Mononuclear cell (primary cell): Measurements from ENCODE around the gene PPP1R37. TPM values are rescaled to one million over a fixed set of nuclear protein-coding genes. Genes with fewer than 3 reads are reported as not detected.

Experiments
- H3K27me3 ChIP-seq: 2 replicates; pipeline ENCODE4 v1.6.0; 2011; ENCODE audit warnings: low read length, control low read depth; ENCODE audit not compliant: insufficient read depth
- H3K4me1 ChIP-seq: 2 replicates; pipeline ENCODE4 v1.5.1; 2011; ENCODE audit warnings: mild to moderate bottlenecking, low read length, control low read depth; ENCODE audit not compliant: insufficient read depth
- H3K4me3 ChIP-seq: 2 replicates; pipeline ENCODE4 v1.5.1; 2011; ENCODE audit warnings: mild to moderate bottlenecking, low read length, moderate library complexity
- H3K9me3 ChIP-seq: 2 replicates; pipeline ENCODE4 v1.5.1; 2011; ENCODE audit warnings: low read depth, mild to moderate bottlenecking, control low read depth, low read length
- total RNA-seq: library from RNA; depleted of rRNA; stranded (reverse); fragments of >200 nt; gene quantifications from one replicate; pipeline ENCODE4 v1.2.3, GENCODE V29; 2012

The PPP1R37 gene
- total RNA-seq, 1 donor: 14.0 TPM

DNA sequence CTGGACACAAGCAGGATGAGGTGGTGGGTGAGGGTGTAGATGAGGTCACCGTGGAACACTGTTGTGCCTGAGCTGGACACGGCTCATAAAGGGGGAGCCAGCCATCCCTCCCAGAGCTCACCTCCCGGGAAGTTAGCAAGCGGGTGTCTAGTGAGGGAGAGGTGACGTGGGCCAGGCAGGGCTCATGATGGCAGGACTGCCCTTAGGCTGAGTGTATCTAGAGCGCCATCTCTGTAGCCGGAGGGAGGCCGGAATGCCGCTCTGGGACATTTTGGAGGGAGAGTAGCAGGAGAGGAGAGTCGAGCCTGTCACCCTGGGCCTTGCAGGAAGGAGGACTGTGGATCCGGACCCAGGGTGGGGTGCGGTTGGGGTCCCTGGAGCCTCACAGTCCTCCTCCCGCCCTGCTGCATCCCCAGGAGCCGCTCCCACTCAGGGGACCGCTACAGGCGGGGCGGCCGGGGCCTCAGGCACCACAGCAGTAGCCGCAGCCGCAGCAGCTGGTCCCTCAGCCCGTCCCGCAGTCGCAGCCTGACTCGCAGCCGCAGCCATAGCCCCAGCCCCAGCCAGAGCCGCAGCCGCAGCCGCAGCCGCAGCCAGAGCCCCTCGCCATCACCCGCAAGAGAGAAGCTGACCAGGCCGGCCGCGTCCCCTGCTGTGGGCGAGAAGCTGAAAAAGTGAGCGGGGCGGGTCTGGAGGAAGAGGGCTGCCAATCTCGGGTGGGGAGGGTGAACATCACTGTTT, 25.9 kb upstream of the PPP1R37 start:
- Histone ChIP-seq H3K27me3 (no peaks in the 10 kb centered on the region), H3K4me1 (no peaks in the 10 kb centered on the region), H3K9me3 (no peaks in the 10 kb centered on the region), H3K4me3 (no peak overlapping the region)

DNA sequence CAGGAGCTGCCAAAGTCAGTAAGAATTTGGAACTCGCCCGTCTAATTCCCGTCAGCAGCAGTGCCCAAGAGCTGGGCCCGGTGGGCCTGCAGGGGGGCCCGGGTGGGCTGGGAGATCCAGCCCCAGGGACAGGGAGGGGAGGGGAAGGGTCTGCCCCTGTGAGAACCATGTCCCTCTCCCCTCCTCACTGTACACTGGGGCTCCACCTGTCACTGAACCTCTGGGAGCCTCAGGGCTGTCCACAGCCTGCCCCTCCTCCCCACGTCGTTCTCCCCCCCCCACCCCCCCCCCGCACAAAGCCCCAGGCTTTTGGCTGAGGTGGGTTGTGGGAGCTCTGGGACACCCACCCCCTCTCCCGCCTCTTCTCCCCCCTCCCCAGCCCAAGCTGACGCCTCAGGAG, 24.9 kb upstream of the PPP1R37 start:
- H3K4me3 ChIP-seq: no peak overlapping the region
- H3K27me3 ChIP-seq: no peaks in the 10 kb centered on the region
- H3K9me3 ChIP-seq: no peaks in the 10 kb centered on the region
- no peaks in the 10 kb centered on the region for H3K4me1 ChIP-seq

DNA sequence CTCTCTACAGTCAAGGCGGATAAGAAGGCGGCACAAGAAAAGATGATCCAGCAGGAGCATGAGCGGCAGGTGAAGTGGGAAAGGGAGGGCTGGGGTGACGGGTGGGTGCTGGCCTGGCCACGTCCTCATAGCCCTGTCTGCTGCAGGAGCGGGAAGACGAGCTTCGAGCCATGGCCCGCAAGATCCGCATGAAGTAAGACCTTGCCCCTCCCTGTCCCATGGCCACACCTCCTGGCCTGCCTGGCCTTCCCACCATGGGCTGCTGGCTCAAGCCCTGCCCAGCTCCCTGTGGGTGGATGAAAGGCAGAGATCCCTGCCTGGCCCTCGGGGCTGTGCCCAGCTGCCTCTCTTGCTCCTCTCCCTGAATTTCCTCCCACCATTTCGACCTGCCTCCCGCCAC, 23.9 kb upstream of the PPP1R37 start:
- no peaks in the 10 kb centered on the region for H3K9me3 ChIP-seq
- H3K4me1 ChIP-seq: peaks cover 4% of the 10 kb centered on the region
- no peaks in the 10 kb centered on the region for H3K27me3 ChIP-seq
- no peak overlapping the region for H3K4me3 ChIP-seq

DNA sequence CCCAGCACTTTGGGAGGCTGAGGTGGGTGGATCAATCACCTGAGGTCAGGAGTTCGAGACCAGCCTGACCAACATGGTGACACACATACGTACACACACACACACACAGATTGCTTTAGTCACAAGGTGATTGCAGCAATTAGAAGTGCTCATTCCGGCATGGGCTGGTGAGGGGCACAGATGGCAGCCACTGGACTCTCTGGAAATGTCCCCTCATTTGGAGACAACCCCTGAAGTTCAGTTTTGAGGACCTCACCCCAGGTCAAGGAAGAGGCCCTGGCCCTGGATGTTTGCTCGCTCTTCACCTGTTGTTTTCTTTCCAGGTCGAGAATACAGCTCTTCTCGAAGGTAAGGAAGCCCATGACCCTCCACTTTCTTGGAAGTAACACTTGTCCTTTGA, 22.8 kb upstream of the PPP1R37 start:
- H3K27me3 ChIP-seq: no peaks in the 10 kb centered on the region
- no peak overlapping the region for H3K4me3 ChIP-seq
- peaks cover 15% of the 10 kb centered on the region for H3K4me1 ChIP-seq
- no peaks in the 10 kb centered on the region for H3K9me3 ChIP-seq

DNA sequence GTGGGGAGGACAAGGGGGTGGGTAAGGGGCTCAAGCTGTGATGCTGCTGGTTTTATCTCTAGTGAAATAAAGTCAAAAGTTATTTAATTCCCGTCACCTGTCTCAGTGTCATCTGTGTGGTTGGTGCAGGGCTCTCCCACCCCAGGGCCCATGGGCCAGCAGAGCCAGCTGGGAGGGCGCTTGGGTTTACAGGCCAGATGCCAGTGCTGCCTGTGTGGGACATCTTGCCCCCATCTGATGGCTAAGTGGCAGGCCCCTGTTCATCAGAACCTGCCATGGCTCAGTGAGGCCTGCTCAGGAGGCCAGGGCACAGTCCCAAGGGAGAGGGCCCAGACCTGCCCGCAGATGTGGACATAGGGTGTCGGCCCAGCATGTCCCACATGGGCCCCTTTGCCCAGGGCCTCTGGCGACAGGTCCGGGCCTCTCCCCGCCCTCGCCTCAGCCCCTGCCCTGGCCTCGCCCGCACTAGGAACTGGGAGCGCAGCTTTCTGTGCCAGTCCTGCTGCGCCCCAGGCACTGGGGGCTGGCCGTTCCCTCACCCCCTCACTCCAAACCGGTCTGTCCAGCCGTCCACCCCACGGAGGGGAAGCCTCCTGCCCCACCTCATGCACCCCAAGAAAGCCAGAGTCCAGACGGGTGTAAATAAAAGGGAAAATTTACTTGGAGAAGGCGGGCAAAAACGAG, 22.0 kb upstream of the PPP1R37 start:
- H3K27me3 ChIP-seq: no peaks in the 10 kb centered on the region
- peaks cover 15% of the 10 kb centered on the region for H3K4me1 ChIP-seq
- no peak overlapping the region for H3K4me3 ChIP-seq
- no peaks in the 10 kb centered on the region for H3K9me3 ChIP-seq

DNA sequence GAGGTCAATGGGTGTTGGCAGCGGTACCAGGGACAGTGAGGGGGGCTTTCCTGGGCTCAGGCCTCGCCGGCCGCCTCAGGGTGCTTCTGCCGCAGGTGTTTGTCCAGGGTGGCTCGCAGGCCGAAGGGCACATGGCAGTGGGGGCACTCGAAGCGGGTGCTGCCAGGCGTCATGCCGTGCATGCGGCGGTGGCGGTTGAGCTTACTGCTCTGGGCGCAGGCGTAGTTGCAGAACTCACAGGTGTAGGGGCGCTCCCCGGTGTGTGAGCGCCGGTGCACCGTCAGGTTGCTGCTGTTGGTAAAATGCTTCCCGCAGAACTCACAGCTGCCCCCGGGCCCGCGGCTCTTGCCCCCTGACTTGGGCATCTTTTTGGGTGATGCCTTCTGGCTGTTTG, 21.4 kb upstream of the PPP1R37 start:
- Histone ChIP-seq H3K27me3 (no peaks in the 10 kb centered on the region), H3K4me1 (peaks cover 17% of the 10 kb centered on the region), H3K9me3 (no peaks in the 10 kb centered on the region), H3K4me3 (no peak overlapping the region)

- Histone ChIP-seq H3K27me3 (no peaks in the 10 kb centered on the region), H3K4me1 (peaks cover 24% of the 10 kb centered on the region), H3K4me3 (no peak overlapping the region), H3K9me3 (no peaks in the 10 kb centered on the region)
These were observed 20.8 kb upstream of the PPP1R37 start for GRCh38 chr19:45071969-45072790.

- no peaks in the 10 kb centered on the region for H3K9me3 ChIP-seq
- peak overlapping the region; percentile 27 for H3K4me3 ChIP-seq
- peaks cover 45% of the 10 kb centered on the region for H3K4me1 ChIP-seq
- H3K27me3 ChIP-seq: no peaks in the 10 kb centered on the region
These were observed 18.2 kb upstream of the PPP1R37 start for GRCh38 chr19:45074744-45075300.

GRCh38 chr19:45075301-45076028, 17.5 kb upstream of the PPP1R37 start:
- H3K4me3 ChIP-seq: peak overlapping the region; percentile 70
- no peaks in the 10 kb centered on the region for H3K27me3 ChIP-seq
- peaks cover 51% of the 10 kb centered on the region for H3K4me1 ChIP-seq
- no peaks in the 10 kb centered on the region for H3K9me3 ChIP-seq

DNA sequence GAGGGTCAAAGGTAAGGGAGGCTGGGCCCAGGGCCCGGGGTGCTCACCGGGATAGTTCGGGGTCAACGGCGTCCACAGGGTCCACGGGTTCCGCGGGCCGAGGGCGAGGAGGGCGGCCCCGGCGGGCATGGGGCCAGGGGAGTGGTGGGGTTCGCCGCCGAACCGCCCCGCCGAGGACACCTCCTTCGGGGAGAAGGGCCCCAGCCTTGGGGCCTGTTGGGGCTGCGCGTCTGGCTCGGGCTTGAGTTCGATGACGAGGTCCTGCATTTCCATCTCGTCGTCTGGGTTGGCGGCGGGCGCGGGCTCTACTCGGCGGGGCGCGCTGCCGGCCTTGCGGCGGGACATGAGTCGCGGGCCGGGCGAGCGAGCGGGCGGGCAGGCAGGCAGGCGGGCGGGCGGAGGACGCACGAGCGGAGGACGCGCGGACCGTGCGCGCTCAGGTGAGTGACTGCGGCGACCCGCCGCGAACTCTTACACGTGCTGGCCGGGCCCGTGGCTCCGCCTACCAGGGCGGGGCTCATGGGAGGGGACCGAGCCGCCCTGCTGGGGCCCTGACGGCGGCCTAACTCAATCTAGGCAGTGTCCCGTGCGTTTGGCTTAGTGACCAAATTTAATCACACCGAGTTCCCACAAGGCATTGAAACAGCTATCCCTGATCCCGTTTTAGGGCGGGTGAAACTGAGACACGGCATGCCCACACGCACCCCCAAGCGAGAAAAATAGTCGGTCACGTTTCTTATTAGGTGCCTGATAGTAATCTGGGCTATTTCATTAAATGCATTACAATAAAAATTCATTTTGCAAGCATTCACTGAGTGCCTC, 16.7 kb upstream of the PPP1R37 start, which contains the start of gene ZNF296:
ZNF296 (minus strand) TSS at position 450 of the 822 bp plus-strand sequence; CDS start at position 345, 105 bp downstream.
- no peaks in the 10 kb centered on the region for H3K27me3 ChIP-seq
- peak within 1 kb of the TSS; percentile 70 for H3K4me3 ChIP-seq
- H3K9me3 ChIP-seq: no peaks in the 10 kb centered on the region
- peaks cover 56% of the 10 kb centered on the region for H3K4me1 ChIP-seq

DNA sequence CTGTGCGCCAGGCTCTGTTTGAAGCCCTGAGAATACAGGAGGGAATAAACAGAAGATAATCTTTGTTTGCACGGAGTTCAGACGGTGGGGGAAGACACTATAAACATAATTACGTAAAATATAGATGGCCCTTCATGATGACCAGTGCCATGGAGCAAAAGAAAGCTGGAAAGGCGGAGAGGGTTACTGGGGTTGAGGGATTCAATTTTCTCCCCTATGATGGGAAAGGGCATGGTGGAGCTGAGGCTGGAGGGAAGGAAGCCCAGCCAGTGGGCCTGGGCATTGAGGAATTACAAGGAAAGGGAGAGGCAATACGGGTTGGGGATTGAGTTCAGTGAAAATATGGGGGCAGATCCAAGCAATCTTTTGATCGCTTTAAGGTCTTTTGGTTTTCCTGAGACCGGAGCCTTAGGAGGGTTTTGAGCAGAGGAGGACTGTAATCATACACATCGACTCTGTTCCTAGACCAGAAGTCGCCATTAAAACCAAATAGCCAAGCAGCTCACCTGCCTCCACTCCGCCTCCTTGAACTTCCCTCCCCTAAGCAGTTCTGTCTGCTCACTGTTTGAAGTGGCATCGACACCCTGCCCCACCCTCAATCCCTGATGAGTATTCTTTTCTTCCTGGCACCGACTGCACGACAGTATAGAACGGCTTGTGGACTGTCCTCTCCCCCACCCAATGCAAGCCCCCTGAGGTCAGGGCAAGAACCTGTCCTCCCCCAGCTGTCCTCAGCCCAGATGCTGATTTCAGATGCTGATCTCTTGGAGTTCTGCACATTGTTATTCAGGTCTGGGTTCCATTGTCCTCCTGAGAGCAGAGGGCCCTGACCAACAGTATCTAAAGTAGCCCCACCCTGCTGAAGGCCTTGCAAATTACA, 15.9 kb upstream of the PPP1R37 start:
- Histone ChIP-seq H3K4me1 (peaks cover 56% of the 10 kb centered on the region), H3K4me3 (peak overlapping the region; percentile 70)

DNA sequence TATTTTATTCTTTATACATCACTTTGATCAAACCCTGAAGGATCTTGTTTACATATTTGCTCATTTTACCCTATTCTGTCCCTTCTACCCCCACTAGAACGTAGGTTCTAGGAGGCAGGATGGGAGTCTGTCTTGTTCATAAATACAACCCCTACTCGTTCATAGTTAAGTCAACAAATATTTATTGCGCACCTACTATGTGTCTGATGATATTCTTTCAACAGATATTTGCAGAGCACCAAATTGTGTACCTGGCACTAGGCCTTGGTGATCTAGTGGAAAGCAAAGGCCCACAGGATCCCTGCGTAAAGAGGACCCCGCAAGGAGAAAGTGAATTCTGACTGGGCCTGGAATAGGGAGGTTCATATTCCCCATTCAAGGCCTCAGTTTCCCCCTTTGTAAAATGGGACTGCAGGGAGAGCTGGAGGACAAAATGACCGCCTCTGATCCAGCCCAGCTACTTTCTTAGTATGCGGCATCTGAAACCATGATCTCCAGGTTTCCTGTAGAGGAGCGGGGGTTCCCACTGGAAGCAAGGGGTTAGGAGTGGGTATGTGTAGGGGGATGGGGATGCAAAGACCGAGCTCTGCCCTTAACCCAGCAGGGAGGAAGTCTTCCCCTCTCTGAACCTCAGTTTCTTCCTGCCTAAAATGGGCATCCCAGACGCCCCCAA, 14.5 kb upstream of the PPP1R37 start:
- Histone ChIP-seq H3K27me3 (no peaks in the 10 kb centered on the region), H3K4me3 (peak overlapping the region; percentile 84), H3K4me1 (peaks cover 56% of the 10 kb centered on the region), H3K9me3 (no peaks in the 10 kb centered on the region)

More for the DNA sequence above, 15.9 kb upstream of the PPP1R37 start:
- Histone ChIP-seq H3K27me3 (no peaks in the 10 kb centered on the region), H3K9me3 (no peaks in the 10 kb centered on the region)
